GM21526 (cell line): ENCODE data around the gene SLC66A1.

ENCODE experiments used
- ATAC-seq: cut with Tn5 transposase; IDR thresholded peaks from one replicate; pipeline ENCODE4 v1.9.1; 2021; ENCODE audit warnings: moderate library complexity; ENCODE audit not compliant: unreplicated experiment, low FRiP score

Gene SLC66A1

GRCh38 chr1:19374083-19374801, 62.1 kb downstream of the SLC66A1 start:
- no peak for ATAC-seq

DNA sequence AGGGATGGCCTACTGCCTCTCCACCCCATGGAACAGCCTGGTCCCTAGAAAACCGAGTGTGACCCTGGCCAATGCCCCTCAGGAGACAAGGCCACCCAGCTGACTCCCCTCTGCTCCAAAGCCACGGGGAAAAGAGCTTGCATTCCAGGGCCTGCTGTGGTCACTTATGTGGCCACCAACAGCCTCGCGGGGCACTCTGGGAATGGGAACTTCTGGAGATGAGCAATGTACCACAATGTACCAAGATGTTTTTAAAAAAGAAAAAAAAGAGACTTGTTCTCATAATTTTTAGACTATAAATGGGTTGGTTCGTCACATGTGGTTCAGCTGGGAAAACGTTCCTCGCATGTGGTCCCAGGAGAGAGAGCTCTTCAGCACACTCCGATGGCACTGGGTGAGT, 62.8 kb downstream of the SLC66A1 start:
- no peak for ATAC-seq

GRCh38 chr1:19375631-19376400, 63.7 kb downstream of the SLC66A1 start:
- ATAC-seq, result no peak

- ATAC-seq, result no peak
Measured at GRCh38 chr1:19376428-19377372, 64.6 kb downstream of the SLC66A1 start.

DNA sequence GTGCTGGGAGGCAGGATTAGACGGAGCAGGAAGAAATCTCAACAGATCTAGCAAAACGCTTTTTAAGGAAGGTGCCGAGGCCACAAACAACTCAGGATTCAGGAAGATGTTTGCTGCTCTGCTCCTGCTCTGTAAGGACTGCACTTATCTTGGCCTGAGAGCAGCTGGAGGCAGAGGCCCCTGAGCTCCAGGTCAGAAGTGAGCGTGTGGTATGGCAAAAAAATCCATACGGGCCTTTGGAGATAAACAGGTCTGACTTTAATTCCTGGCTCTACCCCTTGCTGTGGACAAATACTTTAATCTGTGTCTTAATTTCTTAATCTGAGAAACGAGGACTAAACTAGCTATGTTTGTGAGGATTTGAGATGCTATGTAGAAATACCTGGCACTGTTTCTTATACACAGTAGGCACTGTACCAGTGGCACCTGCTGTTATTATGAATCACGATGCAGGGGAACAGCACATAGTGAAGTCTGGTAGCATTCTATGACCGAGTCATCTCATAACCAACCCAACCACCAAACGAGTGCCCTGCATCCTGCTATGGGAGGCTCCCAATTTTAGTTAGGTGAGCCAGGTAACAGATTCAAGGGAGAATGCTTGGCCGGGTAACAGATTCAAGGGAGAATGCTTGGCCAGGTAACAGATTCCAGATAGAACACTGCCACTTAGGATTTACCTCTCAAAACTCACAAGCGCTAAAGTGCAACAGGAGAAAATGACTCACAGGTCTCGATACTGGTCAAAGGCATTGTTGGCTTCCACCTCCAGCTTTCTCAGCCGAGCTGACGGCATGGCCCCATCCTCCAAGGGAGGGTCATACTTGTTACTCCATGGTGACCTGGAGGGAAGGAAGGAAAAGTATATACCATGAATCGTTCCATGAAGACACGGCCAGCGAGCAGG, 65.9 kb downstream of the SLC66A1 start:
- no peak for ATAC-seq
